H54 (cell line): ENCODE results near the gene SLC25A42.

Experiments used
- DNase-seq: peaks from one replicate; pipeline ENCODE4 v3.0.0; 2011; ENCODE audit warnings: low spot score, mixed read lengths; ENCODE audit not compliant: insufficient read length
- FAIRE-seq: peaks from 3 replicates; lab custom pipeline; 2011; peaks lifted over from hg19 to GRCh38; lab: Jason Lieb, UNC
- POLR2A ChIP-seq: IDR thresholded peaks from 2 replicates; pipeline ENCODE4 v1.6.1; 2011; ENCODE audit warnings: low read depth, mild to moderate bottlenecking, low read length

Gene SLC25A42

GRCh38 chr19:19055701-19056100 is 8.1 kb upstream of the SLC25A42 start:
- FAIRE-seq = no peak
- no peak for DNase-seq
- no peak for TF ChIP-seq POLR2A

GRCh38 chr19:19056636-19057275 is 7.0 kb upstream of the SLC25A42 start:
- no peak for TF ChIP-seq POLR2A
- no peak for DNase-seq

GRCh38 chr19:19057317-19057716 is 6.5 kb upstream of the SLC25A42 start:
- FAIRE-seq (no peak), DNase-seq (no peak)
- no peak for TF ChIP-seq POLR2A

More at GRCh38 chr19:19056636-19057275, 7.0 kb upstream of the SLC25A42 start:
- FAIRE-seq = no peak

- DNase-seq (no peak), FAIRE-seq (no peak)
- no peak for TF ChIP-seq POLR2A
Observed at GRCh38 chr19:19057720-19058119, 6.1 kb upstream of the SLC25A42 start.

- no peak for TF ChIP-seq POLR2A
Observed at GRCh38 chr19:19059018-19059836, 4.6 kb upstream of the SLC25A42 start.

GRCh38 chr19:19059837-19060611 is 3.8 kb upstream of the SLC25A42 start:
- TF ChIP-seq POLR2A = no peak
- FAIRE-seq (no peak), DNase-seq (no peak)

More at GRCh38 chr19:19059018-19059836, 4.6 kb upstream of the SLC25A42 start:
- FAIRE-seq (no peak), DNase-seq (no peak)

- TF ChIP-seq POLR2A = no peak
- no peak for FAIRE-seq
- no peak for DNase-seq
Observed at GRCh38 chr19:19061506-19061905, 2.3 kb upstream of the SLC25A42 start.

- peak; percentile 81 for DNase-seq
- TF ChIP-seq POLR2A = no peak
- peak; percentile 27 for FAIRE-seq
Observed at GRCh38 chr19:19062454-19063182, 1.2 kb upstream of the SLC25A42 start.

- TF ChIP-seq POLR2A = no peak
- DNase-seq (no peak), FAIRE-seq (no peak)
Observed at GRCh38 chr19:19064098-19064722, 416 bp downstream of the SLC25A42 start.

GRCh38 chr19:19064811-19065745 is 1.3 kb downstream of the SLC25A42 start:
- no peak for FAIRE-seq
- no peak for TF ChIP-seq POLR2A
- DNase-seq = no peak

- TF ChIP-seq POLR2A = no peak
- DNase-seq (no peak), FAIRE-seq (no peak)
Observed at GRCh38 chr19:19067276-19068072, 3.7 kb downstream of the SLC25A42 start.
